ENCODE measurements around the gene BICRAL.
"Not testable (repeated sequence)": the region's sequence is repeated elsewhere in the genome, so short reads cannot be mapped to it uniquely, and the experiment has no call there.

DNA sequence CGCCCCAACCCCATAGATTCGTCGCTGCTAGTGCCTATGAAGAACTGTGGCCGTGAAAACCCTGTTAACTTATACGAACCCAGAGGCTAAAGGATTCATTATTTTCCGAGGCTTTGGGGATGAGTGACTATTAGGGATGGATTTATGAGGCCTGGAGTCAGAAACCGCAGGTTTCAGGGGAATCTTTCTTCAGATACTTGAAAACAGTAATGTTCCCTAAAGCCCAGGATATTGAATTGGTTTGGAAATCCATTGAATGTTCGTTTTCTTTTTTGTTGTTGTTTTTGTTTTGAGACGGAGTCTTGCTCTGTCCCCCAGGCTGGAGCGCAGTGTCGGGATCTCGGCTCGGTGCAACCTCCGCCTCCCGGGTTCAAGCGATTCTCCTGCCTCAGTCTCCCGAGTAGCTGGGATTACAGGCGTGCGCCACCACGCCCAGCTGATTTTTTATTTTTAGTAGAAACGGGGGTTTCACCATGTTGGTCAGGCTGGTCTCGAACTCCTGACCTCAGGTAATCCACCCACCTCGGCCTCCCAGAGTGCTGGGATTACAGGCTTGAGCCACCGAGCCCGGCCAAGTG lies 98.5 kb downstream of the BICRAL start:
- TF ChIP-seq, protein P1, sequence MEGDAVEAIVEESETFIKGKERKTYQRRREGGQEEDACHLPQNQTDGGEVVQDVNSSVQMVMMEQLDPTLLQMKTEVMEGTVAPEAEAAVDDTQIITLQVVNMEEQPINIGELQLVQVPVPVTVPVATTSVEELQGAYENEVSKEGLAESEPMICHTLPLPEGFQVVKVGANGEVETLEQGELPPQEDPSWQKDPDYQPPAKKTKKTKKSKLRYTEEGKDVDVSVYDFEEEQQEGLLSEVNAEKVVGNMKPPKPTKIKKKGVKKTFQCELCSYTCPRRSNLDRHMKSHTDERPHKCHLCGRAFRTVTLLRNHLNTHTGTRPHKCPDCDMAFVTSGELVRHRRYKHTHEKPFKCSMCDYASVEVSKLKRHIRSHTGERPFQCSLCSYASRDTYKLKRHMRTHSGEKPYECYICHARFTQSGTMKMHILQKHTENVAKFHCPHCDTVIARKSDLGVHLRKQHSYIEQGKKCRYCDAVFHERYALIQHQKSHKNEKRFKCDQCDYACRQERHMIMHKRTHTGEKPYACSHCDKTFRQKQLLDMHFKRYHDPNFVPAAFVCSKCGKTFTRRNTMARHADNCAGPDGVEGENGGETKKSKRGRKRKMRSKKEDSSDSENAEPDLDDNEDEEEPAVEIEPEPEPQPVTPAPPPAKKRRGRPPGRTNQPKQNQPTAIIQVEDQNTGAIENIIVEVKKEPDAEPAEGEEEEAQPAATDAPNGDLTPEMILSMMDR (IDR thresholded peaks at IDR 0.05): not testable (repeated sequence)
- not testable (repeated sequence) for TF ChIP-seq POLR2AphosphoS5, EP300, POLR2A (IDR thresholded peaks at IDR 0.05)
